SJCRH30 (cell line): ENCODE results near the gene FLRT1. TPM values are rescaled to one million over a fixed set of nuclear protein-coding genes. Genes with fewer than 3 reads are reported as not detected.

Experiments used
- DNase-seq, 2 experiments: peaks; one replicate each; pipeline ENCODE4 v3.0.0-alpha.2; 2015 to 2020
- H3K27ac ChIP-seq: fragments of 250-450 bp; sonication (Bioruptor Pico); 2 replicates; pipeline ENCODE4 v1.5.1; 2020; ENCODE audit warnings: mild to moderate bottlenecking, moderate library complexity
- H3K27me3 ChIP-seq: fragments of 250-450 bp; sonication (Bioruptor Pico); 2 replicates; pipeline ENCODE4 v1.5.1; 2020; ENCODE audit warnings: mild to moderate bottlenecking, moderate library complexity
- H3K36me3 ChIP-seq: fragments of 250-450 bp; sonication (Bioruptor Pico); 2 replicates; pipeline ENCODE4 v1.5.1; 2020; ENCODE audit warnings: mild to moderate bottlenecking, moderate library complexity
- H3K4me1 ChIP-seq: fragments of 250-450 bp; sonication (Bioruptor Pico); 2 replicates; pipeline ENCODE4 v1.5.1; 2020; ENCODE audit warnings: mild to moderate bottlenecking, moderate library complexity
- H3K4me3 ChIP-seq: fragments of 250-450 bp; sonication (Bioruptor Pico); 2 replicates; pipeline ENCODE4 v1.5.1; 2020; ENCODE audit warnings: mild to moderate bottlenecking, moderate library complexity
- H3K9me3 ChIP-seq: fragments of 250-450 bp; sonication (Bioruptor Pico); replicated peaks from 2 replicates; pipeline ENCODE4 v1.5.1; 2020; ENCODE audit warnings: mild to moderate bottlenecking, moderate library complexity
- total RNA-seq: library from RNA; depleted of rRNA; stranded (reverse); fragments of >200 nt; shearing (Covaris generic); gene quantifications from 2 replicates; pipeline ENCODE4 v1.2.3, GENCODE V29; 2014

The FLRT1 gene
- total RNA-seq, 1 experiment from 2014 or later = 1.4 TPM

DNA sequence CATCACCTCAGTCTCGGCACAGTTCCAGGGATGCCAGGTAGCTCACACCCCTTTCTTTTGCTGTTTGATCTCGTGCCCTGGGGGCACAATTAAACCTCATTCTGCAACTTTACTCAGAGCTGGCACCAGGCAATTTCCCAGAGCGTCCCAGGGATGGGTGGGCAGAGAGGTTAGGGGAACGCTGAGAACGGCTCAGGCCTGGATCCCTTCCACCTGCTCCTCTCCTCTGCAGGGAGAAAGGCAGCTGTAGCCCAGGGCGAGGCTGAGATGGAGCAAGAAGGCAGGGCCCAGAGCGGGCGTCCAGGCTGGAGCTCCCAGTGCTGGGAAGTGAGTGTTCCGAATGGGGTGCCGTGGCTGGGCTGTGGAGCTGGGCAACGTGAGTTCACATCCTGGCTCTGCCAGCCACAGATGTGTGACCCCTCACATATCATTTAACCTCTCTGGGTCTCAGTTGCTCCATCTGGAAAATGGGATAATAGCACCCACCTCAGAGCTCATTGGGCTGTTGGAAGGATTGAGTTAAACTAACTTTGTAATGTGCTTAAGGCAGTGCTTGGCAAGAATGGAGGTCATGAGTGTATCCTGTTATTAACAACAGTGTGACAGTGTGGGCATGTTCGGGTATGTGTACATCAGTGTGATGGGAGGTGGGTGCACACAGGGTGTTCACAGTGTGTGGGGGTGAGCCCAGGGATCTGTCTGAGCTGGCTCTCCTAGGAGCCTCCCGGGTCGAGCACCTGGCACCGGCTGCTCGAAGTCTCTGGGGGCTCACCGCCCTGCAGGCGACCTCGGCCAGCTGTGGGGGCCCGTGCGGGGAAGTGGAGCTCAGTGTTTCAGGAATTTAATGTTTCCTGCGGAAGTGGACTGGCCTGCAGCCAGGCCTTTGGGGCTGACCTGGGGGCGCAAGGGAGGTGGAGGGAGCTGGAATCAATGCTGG, 34.0 kb upstream of the FLRT1 start:
- peaks cover 38% of the 10 kb centered on the region for H3K4me1 ChIP-seq
- H3K36me3 ChIP-seq = peaks cover 25% of the 10 kb centered on the region
- H3K9me3 ChIP-seq = no peaks in the 10 kb centered on the region
- H3K27me3 ChIP-seq = no peaks in the 10 kb centered on the region
- peak; percentile 89 for DNase-seq
- no peak overlapping the region for H3K4me3 ChIP-seq
- peak overlapping the region; percentile 35 for H3K27ac ChIP-seq

DNA sequence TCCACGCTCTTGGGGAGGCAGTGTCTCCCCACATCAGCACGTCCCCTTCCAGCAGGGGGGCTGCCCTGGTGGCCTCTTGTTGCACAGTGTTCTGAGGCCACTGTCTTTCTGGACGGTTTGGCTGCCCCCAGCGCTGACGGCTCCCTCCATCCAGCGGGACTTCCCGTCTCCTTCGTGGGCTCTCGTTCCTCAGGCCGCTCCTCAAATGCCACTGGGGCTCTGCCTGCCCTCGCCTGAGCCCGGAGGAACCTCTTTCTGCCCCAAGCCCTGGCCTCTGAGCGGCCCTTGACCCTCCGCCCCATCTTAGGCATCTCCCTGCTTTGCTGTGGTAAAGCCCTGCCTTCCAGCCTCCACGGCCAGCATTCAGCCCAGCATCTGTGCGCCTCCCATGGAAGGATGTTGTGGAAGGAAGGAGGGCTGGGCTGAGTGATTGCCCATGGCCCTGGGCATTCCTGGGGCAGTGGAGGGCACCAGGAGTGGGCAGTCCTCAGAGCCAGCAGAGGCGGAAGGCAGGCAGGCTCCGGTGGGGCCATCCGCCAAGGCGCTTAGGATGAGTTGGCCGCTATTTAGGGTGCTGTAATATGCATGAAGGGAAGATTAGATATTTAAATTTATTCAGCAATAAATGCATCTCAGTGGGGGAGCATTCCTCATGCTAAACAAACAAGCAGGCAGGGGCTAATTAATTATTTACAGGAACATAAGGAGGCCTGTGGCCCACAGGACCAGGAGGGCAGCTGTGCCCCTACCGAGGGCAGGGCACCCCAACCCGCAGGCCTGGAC, 31.7 kb upstream of the FLRT1 start:
- Histone ChIP-seq H3K9me3 (no peaks in the 10 kb centered on the region), H3K27me3 (no peaks in the 10 kb centered on the region), H3K36me3 (peaks cover 6% of the 10 kb centered on the region; the same call in 1 of the 2 replicates), H3K4me3 (no peak overlapping the region), H3K4me1 (peaks cover 41% of the 10 kb centered on the region), H3K27ac (peak overlapping the region; percentile 32)
- peak in 1 of 2 experiments; percentile 52 for DNase-seq

DNA sequence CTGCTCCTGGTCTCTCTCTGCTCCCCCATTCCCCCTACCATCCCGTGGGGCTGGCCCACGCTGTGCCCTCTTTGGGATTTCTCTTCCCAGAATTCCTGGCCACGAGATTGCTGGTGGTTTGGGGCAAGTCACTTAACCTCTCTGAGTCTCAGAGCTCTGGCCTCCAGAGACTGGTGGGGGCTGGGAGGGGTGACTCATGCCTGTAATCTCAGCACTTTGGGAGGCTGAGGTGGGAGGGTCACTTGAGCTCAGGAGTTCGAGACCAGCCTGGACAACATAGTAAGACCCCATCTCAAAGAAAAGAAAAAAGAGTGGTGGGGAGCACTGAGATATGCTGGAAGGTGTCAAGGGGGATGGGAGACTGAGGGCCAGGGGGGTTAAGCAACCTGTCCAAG, 31.1 kb upstream of the FLRT1 start:
- Histone ChIP-seq H3K4me1 (peaks cover 41% of the 10 kb centered on the region), H3K4me3 (no peak overlapping the region), H3K27me3 (no peaks in the 10 kb centered on the region), H3K9me3 (no peaks in the 10 kb centered on the region), H3K36me3 (peaks cover 5% of the 10 kb centered on the region; the same call in 1 of the 2 replicates), H3K27ac (peak overlapping the region; percentile 32)
- no peak for DNase-seq

DNA sequence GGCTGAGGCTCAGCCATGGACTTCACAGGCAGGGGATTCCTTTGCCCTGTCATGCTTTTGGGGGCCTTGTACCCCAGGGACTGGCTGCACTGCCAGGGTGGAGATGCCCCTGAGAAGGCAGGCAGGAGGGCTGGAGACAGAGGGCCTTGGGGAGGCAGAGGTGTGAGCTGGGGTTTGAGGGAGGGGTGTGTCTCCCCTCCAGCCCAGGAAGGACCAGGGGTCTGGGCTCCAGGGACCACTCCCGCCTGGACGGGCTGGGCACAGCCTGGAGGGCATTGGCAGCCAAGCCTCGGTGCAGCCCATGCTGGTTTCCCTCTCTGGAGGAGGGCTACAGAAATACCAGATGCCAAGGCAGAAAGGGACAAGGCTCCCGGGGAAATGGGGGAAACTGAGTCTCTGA, 30.0 kb upstream of the FLRT1 start:
- Histone ChIP-seq H3K4me1 (peaks cover 41% of the 10 kb centered on the region), H3K36me3 (no peaks in the 10 kb centered on the region)
- no peak for DNase-seq

DNA sequence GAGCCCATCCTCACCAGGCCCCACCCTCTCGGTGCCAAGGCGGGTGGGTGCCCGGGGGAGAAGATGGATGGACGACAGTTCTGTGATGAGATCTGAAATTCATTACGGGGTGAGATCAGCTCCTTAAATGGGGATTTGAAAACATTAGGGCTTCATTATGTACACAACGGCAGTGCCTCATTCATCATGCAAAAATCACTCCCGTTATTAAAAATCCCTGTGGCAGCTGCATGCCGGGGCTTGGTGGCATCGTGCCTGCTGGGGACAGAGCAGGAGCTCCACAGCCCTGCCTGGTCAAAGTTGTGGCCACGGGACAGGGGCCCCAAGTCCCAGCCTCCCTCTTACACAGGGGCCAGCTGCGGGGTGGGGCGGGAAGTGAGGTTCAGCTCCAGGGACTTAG, 29.3 kb upstream of the FLRT1 start:
- H3K4me3 ChIP-seq = no peak overlapping the region
- no peaks in the 10 kb centered on the region for H3K9me3 ChIP-seq
- H3K36me3 ChIP-seq = no peaks in the 10 kb centered on the region
- H3K27ac ChIP-seq = peak overlapping the region; percentile 55
- H3K27me3 ChIP-seq = no peaks in the 10 kb centered on the region
- H3K4me1 ChIP-seq = peaks cover 40% of the 10 kb centered on the region
- DNase-seq = no peak

More for the DNA sequence above, 30.0 kb upstream of the FLRT1 start:
- H3K4me3 ChIP-seq = no peak overlapping the region
- no peaks in the 10 kb centered on the region for H3K9me3 ChIP-seq
- no peaks in the 10 kb centered on the region for H3K27me3 ChIP-seq
- H3K27ac ChIP-seq = no peak overlapping the region

DNA sequence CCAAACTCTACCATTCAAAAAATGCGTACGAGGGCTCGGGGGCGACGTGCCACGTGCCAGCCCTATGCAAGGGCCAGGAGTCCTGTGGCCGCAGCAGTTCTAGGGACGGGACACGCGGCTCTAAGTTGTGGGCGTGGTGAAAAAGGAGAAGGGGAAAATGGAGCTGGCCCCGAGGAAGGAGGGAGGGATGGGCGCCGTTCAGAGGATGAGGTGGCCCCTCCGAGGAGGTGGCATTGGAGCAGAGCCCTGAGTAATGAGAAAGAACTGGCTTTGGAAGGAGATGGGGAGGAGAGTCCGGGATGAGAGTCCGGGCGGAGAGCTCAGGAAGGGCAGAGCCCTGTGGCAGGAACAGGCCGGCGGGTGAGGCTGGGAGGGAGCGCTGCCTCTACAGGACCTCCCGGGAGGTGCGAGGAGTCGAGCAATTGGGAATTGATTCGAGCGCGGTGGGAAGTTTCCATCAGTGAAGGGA, 28.5 kb upstream of the FLRT1 start:
- DNase-seq = peak; percentile 83 to 89
- H3K9me3 ChIP-seq = no peaks in the 10 kb centered on the region
- peak overlapping the region; percentile 38 for H3K4me3 ChIP-seq
- no peaks in the 10 kb centered on the region for H3K27me3 ChIP-seq
- H3K27ac ChIP-seq = peak overlapping the region; percentile 55
- H3K4me1 ChIP-seq = peaks cover 39% of the 10 kb centered on the region
- no peaks in the 10 kb centered on the region for H3K36me3 ChIP-seq

DNA sequence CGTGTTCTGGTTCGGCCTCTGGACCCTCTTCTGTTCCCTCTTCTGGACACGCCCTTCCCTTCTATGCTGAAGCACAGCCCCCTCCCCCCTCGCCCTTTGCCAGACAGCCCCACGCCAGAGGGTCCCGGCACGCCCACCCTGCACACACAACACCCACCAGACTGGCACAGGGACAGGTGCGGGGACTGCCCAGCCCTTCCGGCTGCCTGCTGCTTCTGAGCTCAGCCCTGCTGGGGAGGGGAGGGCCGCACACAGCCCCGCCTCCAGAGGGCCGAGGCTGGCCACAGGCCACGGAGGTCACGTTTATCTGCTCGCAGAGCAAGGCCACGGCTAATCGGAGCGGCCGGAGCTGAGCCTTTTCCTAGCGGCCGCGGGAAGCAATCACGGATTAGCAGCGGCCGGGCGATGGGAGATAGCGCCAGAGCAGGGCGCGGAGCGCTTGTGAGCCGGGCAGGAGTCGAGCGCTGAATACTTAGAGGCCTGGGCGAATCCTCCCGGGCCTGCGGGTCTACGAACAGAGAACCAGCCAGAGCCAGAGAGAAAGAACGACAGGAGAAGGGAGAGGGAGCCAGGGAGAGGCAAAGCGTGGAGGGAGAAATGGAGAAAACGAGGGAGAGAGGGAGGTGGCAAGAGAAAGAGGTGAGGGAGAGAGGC, 28.0 kb upstream of the FLRT1 start:
- H3K36me3 ChIP-seq = no peaks in the 10 kb centered on the region
- peak overlapping the region; percentile 55 for H3K27ac ChIP-seq
- DNase-seq = peak; percentile 87 to 88
- H3K27me3 ChIP-seq = no peaks in the 10 kb centered on the region
- peak overlapping the region; percentile 38 for H3K4me3 ChIP-seq
- peaks cover 37% of the 10 kb centered on the region for H3K4me1 ChIP-seq
- H3K9me3 ChIP-seq = no peaks in the 10 kb centered on the region

DNA sequence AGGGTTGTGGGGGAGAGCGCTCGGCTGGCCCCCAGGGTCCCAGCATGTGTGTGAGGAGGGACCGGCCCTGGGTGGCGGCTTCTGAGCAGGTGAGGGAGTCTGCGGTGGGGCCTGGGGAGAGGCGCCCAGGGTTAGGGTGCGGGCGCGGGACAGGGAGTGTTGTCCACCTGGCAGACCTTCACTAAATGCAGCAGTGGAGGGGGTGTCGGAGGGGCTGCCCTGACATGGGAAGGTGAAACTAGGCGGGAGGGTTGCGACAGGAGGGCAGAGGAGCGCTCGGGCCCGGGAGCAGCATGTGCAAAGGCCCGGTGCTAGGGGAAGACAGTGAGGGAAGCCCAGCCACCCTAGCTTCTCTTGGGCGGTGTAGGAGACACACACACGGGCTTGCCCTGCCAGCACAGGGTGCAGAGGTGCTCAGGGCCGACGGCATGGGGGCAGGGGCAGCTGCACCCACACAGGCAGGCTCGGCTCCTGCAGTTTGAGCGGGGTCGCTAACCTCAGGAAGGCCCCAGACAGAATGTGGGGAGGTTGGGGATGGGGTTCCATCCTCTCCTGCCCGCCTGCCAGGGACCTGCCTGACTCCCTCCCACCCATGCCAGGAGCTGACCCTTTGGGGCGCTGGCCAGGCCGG, 27.3 kb upstream of the FLRT1 start:
- Histone ChIP-seq H3K4me3 (peak overlapping the region; percentile 38), H3K36me3 (no peaks in the 10 kb centered on the region), H3K27me3 (no peaks in the 10 kb centered on the region), H3K27ac (peak overlapping the region; percentile 55), H3K4me1 (peaks cover 38% of the 10 kb centered on the region), H3K9me3 (no peaks in the 10 kb centered on the region)
- DNase-seq = no peak

DNA sequence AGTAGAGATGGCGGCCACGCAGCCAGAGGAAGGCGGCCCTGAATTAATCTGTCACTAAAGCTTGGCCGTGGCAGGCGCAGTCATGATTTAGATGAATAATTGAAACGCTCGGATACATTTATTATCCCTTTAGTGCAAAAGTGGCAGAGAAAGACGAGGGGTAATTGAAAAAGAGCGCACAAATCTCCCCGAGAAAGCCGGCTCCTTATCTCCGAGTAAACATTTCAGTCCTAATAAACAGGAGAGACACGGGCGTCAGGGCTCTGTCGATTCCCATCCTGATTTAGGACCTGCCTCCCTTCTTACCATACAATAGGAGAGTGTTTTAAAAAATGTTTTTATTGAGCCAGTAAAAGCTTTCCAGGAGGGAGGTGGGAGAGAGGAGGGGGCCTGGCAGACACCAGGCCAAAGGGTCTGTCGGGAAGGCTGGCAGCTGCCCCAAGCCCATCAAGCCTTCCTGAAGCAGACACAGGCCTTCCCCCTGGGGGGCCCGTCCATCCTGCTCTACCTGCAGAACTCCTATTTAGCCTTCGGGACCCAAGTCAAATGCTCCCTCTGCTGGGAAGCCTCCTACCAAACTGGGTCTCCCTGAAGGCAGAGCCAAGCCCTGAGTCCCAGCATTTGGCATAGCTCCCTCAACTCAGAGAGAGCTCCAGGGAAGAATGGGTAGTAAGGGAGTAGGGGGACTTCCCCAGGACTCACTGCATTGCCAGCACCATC, 26.7 kb upstream of the FLRT1 start:
- no peaks in the 10 kb centered on the region for H3K9me3 ChIP-seq
- no peaks in the 10 kb centered on the region for H3K36me3 ChIP-seq
- DNase-seq = no peak
- no peak overlapping the region for H3K27ac ChIP-seq
- no peaks in the 10 kb centered on the region for H3K27me3 ChIP-seq
- no peak overlapping the region for H3K4me3 ChIP-seq
- peaks cover 40% of the 10 kb centered on the region for H3K4me1 ChIP-seq

DNA sequence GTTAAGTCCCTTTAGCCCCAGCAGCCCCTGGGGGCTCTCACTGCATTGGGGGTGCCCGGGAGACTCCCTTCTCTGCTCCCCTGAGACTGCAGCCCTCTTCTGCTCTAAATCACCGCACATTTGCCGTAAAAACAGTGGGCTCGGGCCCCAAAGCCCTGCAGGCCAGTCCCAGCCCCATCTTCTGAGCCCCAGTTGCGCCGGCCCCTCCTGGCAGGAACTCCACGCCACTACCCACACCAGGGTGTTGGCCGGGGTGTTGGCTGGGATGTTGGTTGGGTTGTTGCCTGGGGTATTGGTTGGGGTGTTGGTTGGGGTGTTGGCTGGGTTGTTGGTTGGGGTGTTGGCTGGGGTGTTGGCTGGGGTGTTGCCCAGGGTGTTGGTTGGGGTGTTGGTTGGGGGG, 26.0 kb upstream of the FLRT1 start:
- Histone ChIP-seq H3K27ac (no peak overlapping the region), H3K4me3 (no peak overlapping the region), H3K4me1 (peaks cover 41% of the 10 kb centered on the region), H3K9me3 (no peaks in the 10 kb centered on the region), H3K27me3 (no peaks in the 10 kb centered on the region), H3K36me3 (no peaks in the 10 kb centered on the region)
- DNase-seq = no peak

DNA sequence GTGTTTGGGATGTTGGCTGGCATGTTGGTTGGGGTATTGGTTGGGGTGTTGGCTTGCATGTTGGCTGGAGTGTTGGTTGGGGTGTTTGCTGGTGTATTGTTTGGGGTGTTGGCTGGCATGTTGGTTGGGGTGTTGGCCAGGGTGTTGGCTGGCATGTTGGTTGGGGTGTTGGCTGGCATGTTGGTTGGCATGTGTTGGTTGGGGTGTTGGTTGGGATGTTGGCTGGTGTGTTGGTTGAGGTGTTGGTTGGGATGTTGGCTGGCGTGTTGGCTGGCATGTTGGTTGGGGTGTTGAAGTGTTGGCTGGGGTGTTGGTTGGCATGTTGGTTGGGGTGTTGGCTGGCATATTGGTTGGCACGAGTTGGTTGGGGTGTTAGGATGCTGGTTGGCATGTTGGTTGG, 24.9 kb upstream of the FLRT1 start:
- Histone ChIP-seq H3K27me3 (no peaks in the 10 kb centered on the region), H3K9me3 (no peaks in the 10 kb centered on the region), H3K27ac (no peak overlapping the region), H3K36me3 (no peaks in the 10 kb centered on the region), H3K4me1 (peaks cover 38% of the 10 kb centered on the region), H3K4me3 (no peak overlapping the region)
- no peak for DNase-seq

DNA sequence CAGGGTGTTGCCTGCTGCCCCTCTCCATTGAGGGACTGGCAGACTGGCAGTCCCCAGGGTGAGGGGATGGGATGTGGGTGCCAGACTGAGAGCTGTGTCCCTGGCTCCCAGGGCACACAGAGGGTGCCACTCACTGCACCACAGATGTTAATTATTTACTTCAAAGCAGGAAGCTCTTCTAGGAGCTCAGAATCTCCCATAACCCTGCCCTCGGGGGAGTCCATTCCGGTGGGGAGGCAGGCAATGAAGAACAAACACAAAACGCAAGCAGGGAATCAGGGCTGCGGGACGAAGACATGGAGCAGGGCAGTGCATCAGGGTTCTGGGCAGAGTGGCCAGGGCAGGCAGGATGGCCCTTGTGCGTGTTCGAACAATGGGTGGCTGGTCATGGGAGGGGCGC, 24.4 kb upstream of the FLRT1 start:
- Histone ChIP-seq H3K9me3 (no peaks in the 10 kb centered on the region), H3K4me1 (peaks cover 33% of the 10 kb centered on the region), H3K36me3 (no peaks in the 10 kb centered on the region), H3K4me3 (no peak overlapping the region), H3K27ac (no peak overlapping the region), H3K27me3 (no peaks in the 10 kb centered on the region)
- no peak for DNase-seq

DNA sequence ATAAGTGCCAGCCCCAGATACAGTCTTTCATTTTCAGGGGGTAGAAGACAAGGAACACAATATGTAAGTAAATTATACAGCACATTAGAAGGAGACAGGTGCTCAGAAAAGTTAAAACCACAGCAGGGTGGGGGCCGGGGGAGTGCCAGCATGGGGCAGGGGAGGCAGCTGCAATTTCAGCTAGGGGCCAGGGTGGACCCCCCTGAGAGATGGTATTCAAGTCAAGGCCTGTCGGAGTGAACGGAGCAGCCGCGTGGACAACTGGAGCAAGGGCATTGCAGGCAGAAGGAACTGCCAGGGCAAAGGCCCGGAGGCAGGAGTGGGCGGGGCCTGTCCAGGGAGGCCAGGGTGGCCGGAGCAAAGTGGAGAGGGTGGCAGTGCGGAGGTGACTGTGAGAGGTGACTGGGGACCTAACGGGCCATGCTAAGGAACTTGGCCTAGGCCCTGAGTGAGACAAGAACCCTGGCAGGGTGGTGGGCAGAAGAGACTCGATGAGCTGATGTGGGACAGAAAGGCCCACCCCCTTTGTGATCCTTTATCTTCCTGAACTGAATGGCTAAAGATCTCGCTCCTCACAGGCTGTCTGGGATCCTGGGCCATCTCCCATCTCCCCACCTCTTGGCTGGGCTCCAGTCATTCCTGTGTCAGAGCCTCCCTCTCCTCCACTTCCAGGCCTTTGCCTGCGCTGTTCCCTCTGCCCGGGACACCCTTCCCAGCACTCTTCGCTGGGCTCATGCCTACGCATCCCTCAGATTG, 22.4 kb upstream of the FLRT1 start:
- no peaks in the 10 kb centered on the region for H3K36me3 ChIP-seq
- peaks cover 31% of the 10 kb centered on the region for H3K4me1 ChIP-seq
- peak overlapping the region; percentile 45 for H3K27ac ChIP-seq
- H3K4me3 ChIP-seq = no peak overlapping the region
- peak; percentile 98 for DNase-seq
- no peaks in the 10 kb centered on the region for H3K9me3 ChIP-seq
- H3K27me3 ChIP-seq = no peaks in the 10 kb centered on the region
